CD4-positive, alpha-beta T cell (primary cell): ENCODE data around the gene KCNJ10. TPM values are rescaled to one million over a fixed set of nuclear protein-coding genes. Genes with fewer than 3 reads are reported as not detected.
A peak's percentile ranks its signal among the peaks of the same experiment; 100 is the strongest.

ENCODE experiments used
- ATAC-seq: fragments of 200-7000 bp; cut with Tn5 transposase; one replicate; pipeline ENCODE4 v1.10.0; 2022; ENCODE audit warnings: mild to moderate bottlenecking; ENCODE audit not compliant: poor library complexity
- CTCF ChIA-PET: fragments of 350-600 bp; sonication (Branson Sonifier 250); formaldehyde crosslinking; loops from one replicate; lab custom pipeline; 2021; ENCODE audit warnings: antibody characterized with exemption, inconsistent platforms; lab: Charles Lee
- POLR2A ChIA-PET: fragments of 350-600 bp; sonication (Branson Sonifier 250); formaldehyde crosslinking; loops from one replicate; lab custom pipeline; 2021; ENCODE audit warnings: antibody characterized with exemption, inconsistent platforms; lab: Charles Lee
- DNase-seq, 14 experiments: peaks; one replicate each; pipeline ENCODE4 v3.0.0-alpha.2; 2013 to 2020; ENCODE audit warnings: mixed read lengths in 2 of 14
- H3K27ac ChIP-seq, 2 donors: one replicate each; pipeline versions ENCODE4 v1.5.1 to v1.7.0; 2013; ENCODE audit warnings: low read length in 2 of 2, low read depth in 1 of 2, mild to moderate bottlenecking in 1 of 2
- H3K27me3 ChIP-seq, 2 experiments: 1 replicate in 1 of 2; 2 replicates in 1 of 2; pipeline versions ENCODE4 v1.6.1 to v1.7.0; 2013; ENCODE audit warnings: low read length in 2 of 2, control low read depth in 1 of 2, mild to moderate bottlenecking in 1 of 2, moderate library complexity in 1 of 2; ENCODE audit not compliant: insufficient read depth in 2 of 2, control insufficient read depth in 1 of 2
- H3K36me3 ChIP-seq: one replicate; pipeline ENCODE4 v1.6.1; 2013; ENCODE audit warnings: low read length, control low read depth; ENCODE audit not compliant: insufficient read depth
- H3K4me1 ChIP-seq: one replicate; pipeline ENCODE4 v1.6.1; 2013; ENCODE audit warnings: low read length, control low read depth; ENCODE audit not compliant: insufficient read depth
- H3K4me3 ChIP-seq: one replicate; pipeline ENCODE4 v1.5.1; 2013; ENCODE audit warnings: mild to moderate bottlenecking, low read length, moderate library complexity
- H3K9me3 ChIP-seq, 2 experiments: 1 replicate in 1 of 2; 2 replicates in 1 of 2; pipeline versions ENCODE4 v1.6.1 to v1.7.0; 2013; ENCODE audit warnings: low read length in 2 of 2, mild to moderate bottlenecking in 2 of 2, control low read depth in 1 of 2, moderate library complexity in 1 of 2; ENCODE audit not compliant: control insufficient read depth in 1 of 2, insufficient read depth in 1 of 2
- H3K27ac Mint-ChIP-seq: one replicate; pipeline ENCODE4 v1.8.0; 2020; ENCODE audit warnings: mixed read lengths
- H3K27me3 Mint-ChIP-seq: one replicate; pipeline ENCODE4 v1.8.0; 2021; ENCODE audit warnings: mixed read lengths
- H3K36me3 Mint-ChIP-seq: one replicate; pipeline ENCODE4 v1.8.0; 2021; ENCODE audit warnings: low read depth, mixed read lengths
- H3K4me1 Mint-ChIP-seq: one replicate; pipeline ENCODE4 v1.8.0; 2021; ENCODE audit warnings: low read depth, mixed read lengths
- H3K4me3 Mint-ChIP-seq: one replicate; pipeline ENCODE4 v1.8.0; 2020; ENCODE audit warnings: mild to moderate bottlenecking, mixed read lengths
- H3K9me3 Mint-ChIP-seq: one replicate; pipeline ENCODE4 v1.8.0; 2020; ENCODE audit warnings: mixed read lengths
- intact Hi-C, 2 experiments: fragments of 100-400 bp; cut with DNase I in 1 of 2; cut with micrococcal nuclease in 1 of 2; formaldehyde crosslinking; loops; one replicate each; pipeline versions ENCODE4 v1.15.1 to v1.9.0; 2023 to 2025; cut with DNase I, micrococcal nuclease
- total RNA-seq, 174 experiments: library from RNA in 2 of 174; stranded (reverse) in 2 of 174; gene quantifications; one replicate each; pipeline ENCODE4 v1.2.3 and lab custom pipeline; 2021 to 2026
- TF ChIP-seq, protein P1 (sequence below): fragments of 200-600 bp; IDR thresholded peaks from one replicate; pipeline ENCODE4 v1.8.0; 2022; ENCODE audit warnings: antibody characterized with exemption, mild to moderate bottlenecking

The KCNJ10 gene
- total RNA-seq, 2 experiments from 2014 or later = not detected

DNA sequence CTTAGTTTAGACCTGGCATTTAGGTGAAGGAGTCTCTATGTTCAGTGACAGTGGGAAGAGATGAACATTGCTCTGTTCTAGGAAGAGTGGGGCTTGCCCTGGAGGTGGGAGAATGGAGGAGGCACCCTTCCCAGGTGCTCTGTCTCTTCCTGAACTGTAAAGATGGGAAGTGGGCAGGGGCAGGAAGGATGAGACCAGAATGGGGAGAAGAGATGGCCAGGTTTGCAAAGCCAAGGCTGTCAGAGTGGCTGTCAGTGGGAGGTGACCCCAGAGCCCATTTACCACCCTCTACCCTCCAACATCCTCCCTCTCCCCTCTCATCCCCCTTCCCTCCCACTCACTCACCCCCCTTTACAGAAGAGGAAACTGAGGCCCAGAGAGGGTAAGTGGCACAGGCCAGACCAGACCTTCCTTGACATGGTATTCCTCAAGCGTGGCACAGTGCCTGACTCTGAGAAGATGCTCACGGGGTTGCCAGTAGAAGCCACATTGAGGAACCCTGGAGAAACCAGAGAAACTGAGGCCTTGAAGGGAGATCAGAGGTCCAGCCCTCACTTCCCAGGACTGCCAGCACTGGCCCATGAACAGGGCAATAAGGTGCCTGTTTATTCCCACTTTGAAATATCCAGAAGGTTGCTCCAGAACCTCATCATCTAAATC is 29.9 kb upstream of the KCNJ10 start:
- H3K4me3 ChIP-seq = no peak overlapping the region
- DNase-seq = peak in 1 of 14 experiments; percentile 37
- Mint-ChIP-seq H3K36me3 (peaks cover 28% of the 10 kb centered on the region), H3K4me3 (peak overlapping the region; percentile 87), H3K27me3 (no peaks in the 10 kb centered on the region), H3K4me1 (peaks cover 66% of the 10 kb centered on the region), H3K9me3 (no peaks in the 10 kb centered on the region), H3K27ac (peak overlapping the region; percentile 88)
- ChIA-PET CTCF (interaction anchor here (1.6 to 4.7 kb wide), 5 partner anchors 14 to 192 kb away, joined by 4 to 33 read pairs (median 25); no protein-coding TSS in a partner anchor), POLR2A (interaction anchor here (0.7 to 2.9 kb wide), 11 partner anchors 14 to 276 kb away, joined by 3 to 27 read pairs (median 8); partner anchors contain the start of genes COPA, DCAF8, KCNJ9 and NCSTN)
- no peaks in the 10 kb centered on the region for H3K9me3 ChIP-seq
- no peak for ATAC-seq
- H3K36me3 ChIP-seq = peaks cover 6% of the 10 kb centered on the region
- peaks cover 64% of the 10 kb centered on the region for H3K4me1 ChIP-seq
- peak overlapping the region; percentile 93 for H3K27ac ChIP-seq
- intact Hi-C loops = loop anchor here (1.0 to 10.0 kb wide), 10 partner anchors 68 to 1297 kb away; partner anchors contain the start of genes CASQ1 (in 1 of the 2), COPA (in 1 of the 2), DCAF8 (in 1 of the 2) and DUSP23 (in 1 of the 2)
- TF ChIP-seq, protein P1, sequence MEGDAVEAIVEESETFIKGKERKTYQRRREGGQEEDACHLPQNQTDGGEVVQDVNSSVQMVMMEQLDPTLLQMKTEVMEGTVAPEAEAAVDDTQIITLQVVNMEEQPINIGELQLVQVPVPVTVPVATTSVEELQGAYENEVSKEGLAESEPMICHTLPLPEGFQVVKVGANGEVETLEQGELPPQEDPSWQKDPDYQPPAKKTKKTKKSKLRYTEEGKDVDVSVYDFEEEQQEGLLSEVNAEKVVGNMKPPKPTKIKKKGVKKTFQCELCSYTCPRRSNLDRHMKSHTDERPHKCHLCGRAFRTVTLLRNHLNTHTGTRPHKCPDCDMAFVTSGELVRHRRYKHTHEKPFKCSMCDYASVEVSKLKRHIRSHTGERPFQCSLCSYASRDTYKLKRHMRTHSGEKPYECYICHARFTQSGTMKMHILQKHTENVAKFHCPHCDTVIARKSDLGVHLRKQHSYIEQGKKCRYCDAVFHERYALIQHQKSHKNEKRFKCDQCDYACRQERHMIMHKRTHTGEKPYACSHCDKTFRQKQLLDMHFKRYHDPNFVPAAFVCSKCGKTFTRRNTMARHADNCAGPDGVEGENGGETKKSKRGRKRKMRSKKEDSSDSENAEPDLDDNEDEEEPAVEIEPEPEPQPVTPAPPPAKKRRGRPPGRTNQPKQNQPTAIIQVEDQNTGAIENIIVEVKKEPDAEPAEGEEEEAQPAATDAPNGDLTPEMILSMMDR = no peak
- H3K27me3 ChIP-seq = no peaks in the 10 kb centered on the region

DNA sequence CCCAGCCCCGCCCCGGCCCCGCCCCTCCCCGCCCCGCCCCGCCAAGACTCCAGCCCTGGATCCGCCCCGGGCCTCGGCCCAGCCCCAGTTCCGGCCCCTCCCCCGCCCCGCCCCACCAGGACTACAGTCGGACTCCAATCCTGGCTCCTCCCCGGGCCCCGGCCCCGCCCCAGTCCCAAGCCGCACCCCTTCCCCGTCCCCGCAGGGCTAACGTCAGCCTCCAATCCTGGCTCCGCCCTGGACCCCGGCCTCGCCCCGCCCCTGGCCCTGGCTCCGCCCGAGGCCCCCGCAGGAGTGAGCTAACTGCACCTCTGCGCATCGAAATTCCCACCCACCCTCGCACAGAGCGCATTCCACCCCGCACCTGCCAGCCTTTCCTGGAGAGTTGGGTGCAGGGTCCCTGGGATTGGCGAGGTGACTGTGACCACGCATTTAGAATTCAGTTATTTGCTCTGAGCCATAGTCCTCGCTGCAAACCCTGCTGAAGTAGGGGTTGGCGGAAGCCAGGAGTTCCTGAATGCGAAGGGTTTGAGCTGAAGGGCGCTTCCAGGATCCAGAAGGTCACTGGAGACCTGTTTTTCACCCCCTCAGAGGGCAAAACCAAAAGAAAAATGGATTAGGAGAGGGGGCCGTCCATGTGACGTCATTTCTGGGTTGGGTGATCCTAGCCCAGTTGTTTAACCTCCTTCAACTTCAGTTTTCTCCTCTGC is 29.0 kb upstream of the KCNJ10 start:
- H3K27ac ChIP-seq = peak overlapping the region; percentile 93
- Mint-ChIP-seq H3K9me3 (no peaks in the 10 kb centered on the region), H3K27ac (peak overlapping the region; percentile 88), H3K36me3 (peaks cover 36% of the 10 kb centered on the region), H3K27me3 (no peaks in the 10 kb centered on the region), H3K4me3 (peak overlapping the region; percentile 87), H3K4me1 (peaks cover 74% of the 10 kb centered on the region)
- no peaks in the 10 kb centered on the region for H3K27me3 ChIP-seq
- ChIA-PET POLR2A (interaction anchor here (0.6 to 3.6 kb wide), 16 partner anchors 12 to 1650 kb away, joined by 3 to 23 read pairs (median 5); partner anchors contain the start of genes COPA, DCAF8, DUSP12 and KCNJ10), CTCF (interaction anchor here (1.6 to 4.7 kb wide), 4 partner anchors 13 to 193 kb away, joined by 4 to 33 read pairs (median 8); no protein-coding TSS in a partner anchor)
- H3K36me3 ChIP-seq = peaks cover 14% of the 10 kb centered on the region
- intact Hi-C loops = loop anchor here (1.0 to 5.0 kb wide), 8 partner anchors 67 to 1298 kb away; partner anchors contain the start of genes COPA (in 1 of the 2), DCAF8 (in 1 of the 2), DUSP23 (in 1 of the 2) and NCSTN (in 1 of the 2)
- peaks cover 66% of the 10 kb centered on the region for H3K4me1 ChIP-seq
- no peaks in the 10 kb centered on the region for H3K9me3 ChIP-seq
- peak; percentile 97 to 100 (median 99) for DNase-seq
- H3K4me3 ChIP-seq = peak overlapping the region; percentile 61
- TF ChIP-seq, protein P1 = no peak
- peak; percentile 87 for ATAC-seq
